ENCODE data around the gene UPF1.
"Not testable (repeated sequence)": the region's sequence is repeated elsewhere in the genome, so short reads cannot be mapped to it uniquely, and the experiment has no call there.

The UPF1 gene

DNA sequence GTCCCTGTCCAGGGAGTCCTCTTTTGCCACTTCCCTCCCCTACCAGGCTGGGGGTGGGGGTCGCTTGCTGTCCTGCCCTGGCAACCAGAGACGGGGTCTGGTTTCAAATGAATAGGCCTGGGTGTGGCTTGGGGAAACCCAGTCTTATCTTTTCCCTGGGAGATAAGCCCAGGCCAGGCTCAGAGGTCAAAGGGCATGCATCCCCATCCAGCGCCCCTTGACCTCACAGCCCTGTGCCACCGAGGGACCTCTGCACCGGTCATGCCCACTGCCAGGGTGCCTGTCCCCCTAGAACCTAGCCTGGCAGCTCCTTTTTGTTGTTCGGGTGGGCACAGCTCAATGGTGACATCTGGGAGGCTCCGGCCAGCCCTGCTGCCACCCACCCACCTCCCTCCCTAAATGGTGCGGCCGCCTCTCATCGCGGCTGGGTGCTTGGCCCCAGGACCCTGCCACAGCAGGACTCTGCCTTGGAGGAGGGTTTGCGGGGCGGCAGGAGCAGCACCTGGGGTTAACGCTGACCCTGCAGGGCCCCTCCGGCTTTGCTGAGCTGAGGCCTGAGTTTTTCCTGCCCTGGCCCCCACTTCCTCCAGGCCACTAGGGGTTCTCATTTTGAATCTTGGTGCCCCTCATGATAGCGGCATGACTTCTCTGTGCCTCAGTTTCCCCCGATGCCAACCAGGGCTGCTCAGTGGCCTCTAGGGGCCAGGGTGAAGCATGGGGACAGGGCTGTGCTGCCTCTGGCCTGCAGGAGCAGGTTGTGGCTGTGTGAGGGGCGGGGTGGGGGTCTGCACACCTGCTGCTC lies 67.0 kb downstream of the UPF1 start:
- DNase-seq (ENCODE audit: low read depth), result no peak

DNA sequence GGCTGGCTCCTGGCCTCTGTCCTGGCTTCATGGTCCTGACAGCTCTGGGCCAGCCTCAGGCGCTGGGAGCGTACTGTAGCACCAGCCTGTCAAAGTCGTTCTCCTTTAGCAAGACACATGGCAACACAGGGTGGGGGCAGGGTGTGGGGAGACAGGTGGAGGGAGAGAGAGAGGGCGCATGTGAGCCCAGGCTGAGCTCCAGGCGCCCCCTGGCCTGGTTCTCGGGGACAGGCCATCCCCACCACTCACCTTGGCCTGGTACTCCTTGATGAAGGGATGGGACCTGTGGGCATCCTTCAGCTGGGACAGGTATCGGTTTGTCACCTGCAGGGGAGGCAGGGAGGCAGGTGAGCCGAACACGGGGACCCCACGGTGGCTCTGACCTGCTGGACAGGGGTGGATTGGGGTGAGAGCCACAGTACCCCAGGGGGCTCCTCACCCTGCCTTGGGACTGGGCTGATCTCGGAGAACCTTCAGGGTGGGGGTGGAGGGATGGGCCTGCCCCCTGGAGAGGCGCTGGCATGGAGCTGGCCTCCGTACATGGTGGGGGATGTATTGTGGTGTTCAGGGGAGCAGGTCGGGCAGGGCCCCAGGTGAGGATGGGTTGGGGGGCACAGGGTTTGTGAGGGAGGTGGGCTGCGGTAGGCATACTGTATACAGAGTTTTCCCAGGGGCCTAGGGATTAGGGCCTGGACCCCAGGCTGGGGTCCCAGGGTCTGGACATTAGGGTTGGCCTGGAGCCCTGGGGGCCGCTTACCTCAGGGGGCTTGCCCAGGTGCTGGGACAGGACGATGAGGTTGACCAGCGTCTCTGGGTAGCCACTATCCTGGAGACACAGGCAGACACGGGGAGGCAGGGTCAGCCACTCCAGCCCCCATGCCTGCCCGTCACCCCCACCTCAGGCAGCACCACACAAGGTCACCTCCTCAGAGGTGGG lies 68.1 kb downstream of the UPF1 start:
- DNase-seq (ENCODE audit: low read depth), result no peak

DNA sequence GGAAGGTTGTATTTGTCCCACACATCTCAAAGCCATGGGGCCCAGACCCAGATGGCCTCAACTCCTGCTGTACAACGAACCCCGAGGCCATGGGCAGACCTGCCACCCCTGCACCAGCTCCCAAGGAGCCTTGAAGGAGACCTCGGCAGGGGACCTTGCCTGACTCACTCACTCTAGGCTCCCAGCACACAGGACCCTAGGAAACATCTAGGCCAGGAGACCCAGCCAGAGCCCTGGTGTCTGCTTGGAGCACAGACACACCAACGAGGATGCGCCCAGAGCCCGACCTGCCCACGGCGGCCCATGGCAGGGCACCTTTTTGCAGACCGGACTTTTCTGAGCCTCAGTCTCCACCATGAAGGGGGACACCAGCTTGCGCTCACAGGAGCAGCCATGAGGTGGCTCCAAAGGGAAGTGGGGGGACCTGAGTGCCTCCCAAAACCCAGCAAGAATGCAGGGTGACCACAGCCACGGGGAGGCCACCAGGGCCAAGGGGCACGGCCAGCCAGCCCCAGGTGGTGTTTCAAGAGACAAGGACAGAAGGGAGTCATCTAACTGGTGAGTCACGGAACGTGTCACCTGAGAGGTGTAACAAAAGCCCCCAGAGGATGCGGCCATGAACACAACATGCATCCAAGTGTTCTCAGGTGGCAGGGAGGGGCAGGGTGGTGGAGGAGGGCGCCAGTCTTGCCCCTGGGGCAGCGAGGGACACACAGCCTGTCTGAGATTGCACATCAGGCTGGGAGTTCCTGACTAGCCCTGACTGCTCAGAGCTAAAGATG lies 69.1 kb downstream of the UPF1 start:
- no peak for DNase-seq (ENCODE audit: low read depth)

DNA sequence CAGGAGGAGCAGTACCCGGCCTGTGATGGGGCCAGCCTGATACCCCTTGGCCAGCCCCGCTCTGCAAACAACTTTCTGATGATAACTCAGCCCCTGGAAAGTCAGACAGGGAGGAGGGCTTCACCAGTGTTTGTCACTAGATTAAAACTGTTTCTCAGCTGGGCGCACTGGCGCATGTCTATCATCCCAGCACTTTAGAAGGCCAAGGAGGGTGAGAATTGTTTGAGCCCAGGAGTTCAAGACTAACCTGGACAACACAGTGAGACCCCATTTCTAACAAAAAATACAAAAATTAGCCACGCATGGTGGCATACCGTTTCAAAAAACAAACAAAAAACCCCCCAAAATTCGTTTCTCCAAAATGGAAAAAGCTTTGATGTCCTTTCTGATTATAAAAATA lies 69.7 kb downstream of the UPF1 start:
- no peak for DNase-seq (ENCODE audit: low read depth)

DNA sequence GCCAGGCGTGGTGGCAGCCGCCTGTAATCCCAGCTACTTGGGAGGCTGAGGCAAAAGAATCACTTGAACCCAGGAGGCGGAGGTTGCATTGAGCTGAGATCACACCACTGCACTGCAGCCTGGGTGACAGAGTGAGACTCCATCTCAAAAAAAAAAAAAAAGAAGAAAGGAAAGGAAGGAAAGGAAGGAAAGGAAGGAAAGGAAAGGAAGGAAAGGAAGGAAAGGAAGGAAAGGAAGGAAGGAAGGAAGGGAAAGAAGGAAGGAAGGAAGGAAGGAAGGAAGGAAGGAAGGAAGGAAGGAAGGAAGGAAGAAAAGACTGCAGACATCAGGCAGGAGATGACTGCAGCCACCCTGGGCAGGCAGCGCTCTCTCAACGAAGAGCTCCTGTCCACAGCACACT lies 70.8 kb downstream of the UPF1 start:
- not testable (repeated sequence) for DNase-seq (ENCODE audit: low read depth)

DNA sequence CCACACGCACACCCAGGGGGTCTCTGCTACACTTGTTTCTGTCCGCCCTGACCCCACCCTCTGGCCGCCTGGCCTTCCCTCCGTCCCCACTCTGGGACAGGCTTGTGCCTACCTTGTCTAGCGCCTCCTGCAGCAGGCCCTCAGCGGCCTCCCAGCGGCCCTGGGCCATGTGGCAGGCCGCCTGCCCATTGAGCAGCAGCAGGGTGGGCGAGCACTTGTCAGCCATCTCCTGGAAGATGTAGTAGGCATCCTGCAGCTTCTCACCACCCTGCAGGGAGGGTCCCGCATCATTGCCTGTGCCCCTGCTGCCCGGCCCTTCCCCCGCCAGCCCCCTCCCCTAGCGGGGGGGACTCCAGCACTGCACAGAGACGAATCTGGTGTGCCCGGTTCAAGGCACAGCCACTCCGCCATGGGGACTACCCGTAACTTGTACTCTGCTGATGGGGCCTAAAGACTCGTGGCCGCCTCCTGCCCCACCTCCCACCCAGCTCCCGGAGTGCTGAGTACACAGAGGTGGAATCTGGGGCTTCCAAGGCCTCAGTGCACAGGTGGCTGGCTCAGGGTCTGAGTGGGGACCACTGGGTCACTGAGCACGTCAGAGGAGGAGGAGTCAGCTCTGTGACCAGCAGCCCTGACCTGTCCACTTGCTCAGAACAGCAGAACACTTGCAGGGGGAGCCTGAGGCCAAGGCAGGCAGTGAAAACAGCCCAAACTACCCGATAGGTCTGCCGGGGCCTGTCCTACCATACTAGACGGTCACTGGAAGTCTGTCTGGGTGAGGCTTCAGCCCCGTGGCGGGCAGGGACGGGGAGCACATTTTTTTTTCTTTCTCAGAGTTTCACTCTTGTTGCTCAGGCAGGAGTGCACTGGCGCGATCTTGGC lies 71.6 kb downstream of the UPF1 start:
- DNase-seq (ENCODE audit: low read depth), result no peak

DNA sequence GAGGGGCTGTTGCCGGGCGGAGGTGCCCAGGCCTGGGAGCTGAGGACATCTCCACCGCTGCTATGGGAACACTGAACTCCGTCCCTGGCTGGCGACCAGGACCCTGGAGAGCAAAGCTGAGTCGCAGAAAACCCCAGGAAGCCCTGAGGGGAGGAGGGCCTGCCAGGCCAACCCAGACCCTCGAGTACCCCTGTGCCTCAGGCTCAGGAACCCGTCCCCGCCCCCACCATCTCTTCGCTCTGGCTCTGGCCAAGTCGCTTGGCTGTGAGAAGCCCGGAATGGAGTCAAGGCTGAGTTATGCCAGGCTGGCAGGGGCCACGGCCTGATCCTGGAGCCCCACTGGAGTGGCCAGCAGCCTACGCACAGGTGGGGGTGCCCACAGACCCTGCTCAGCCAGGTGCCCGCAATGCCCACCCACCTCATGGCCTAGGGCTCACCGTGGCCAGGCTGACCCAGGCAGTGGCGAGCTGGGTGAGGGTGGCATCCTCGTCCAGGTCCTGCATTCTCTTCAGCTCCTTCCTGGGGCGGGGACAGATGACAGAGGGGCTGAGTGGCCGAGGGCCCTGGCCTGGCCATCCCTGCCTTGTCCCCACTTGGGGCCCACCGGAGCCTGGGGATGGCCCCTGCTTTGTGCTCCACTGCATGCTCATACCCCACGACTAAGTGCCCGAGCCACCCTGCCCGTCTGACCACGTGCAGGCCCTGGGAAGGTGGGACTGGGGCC lies 72.7 kb downstream of the UPF1 start:
- no peak for DNase-seq (ENCODE audit: low read depth)

DNA sequence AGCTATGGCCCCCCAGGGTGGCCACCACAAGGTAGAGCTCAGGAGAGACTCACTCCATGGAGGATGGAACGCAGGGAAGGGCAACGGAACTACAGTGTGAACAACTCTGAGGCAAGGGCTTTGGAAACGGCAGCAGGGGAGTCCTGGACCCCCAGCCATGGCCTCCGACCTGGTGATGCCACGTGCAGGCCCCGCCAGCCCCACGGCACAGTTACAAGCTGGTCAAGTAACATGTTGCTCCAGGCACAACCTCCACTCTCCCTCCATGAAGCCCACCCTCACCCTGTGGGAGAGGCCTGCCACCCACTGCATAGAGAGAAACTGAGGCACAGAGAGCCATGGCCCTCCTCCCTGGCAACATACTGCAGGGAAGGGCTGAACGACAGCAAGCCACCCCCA lies 73.3 kb downstream of the UPF1 start:
- DNase-seq (ENCODE audit: low read depth), result no peak

DNA sequence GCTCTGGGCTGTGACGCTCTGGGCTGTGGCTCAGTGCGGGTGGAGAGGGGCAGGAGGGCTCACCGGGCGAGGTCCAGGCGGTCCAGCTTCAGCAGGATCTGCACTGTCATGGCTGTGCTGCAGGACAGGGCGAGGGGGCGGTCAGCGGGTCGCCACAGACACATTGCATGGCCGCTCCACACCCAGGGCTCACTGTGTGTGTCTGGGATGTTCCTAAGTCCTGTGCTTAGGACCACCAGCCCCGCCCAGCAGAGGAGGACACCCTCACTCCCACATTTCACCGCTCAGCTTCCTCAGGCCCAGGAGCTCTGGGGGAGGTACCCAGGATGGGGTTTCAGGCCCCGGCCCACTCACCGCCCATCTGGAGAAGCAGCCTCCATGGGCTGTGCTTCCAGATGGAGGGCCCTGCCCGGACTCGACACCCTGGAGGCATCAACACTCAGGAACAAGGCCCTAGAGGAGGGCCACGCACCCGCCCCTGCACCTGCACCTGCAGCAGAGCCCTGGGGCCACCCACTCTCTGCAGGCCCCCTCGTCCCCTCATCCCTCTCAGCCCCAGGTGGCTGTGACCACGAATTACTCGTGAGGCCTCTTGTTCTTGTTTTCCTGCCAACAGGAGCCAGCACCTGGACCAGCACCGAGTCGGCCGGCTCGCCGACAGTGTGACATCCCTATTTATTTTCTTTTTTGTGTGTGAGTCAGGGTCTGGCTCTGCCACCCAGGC lies 73.9 kb downstream of the UPF1 start:
- no peak for DNase-seq (ENCODE audit: low read depth)

DNA sequence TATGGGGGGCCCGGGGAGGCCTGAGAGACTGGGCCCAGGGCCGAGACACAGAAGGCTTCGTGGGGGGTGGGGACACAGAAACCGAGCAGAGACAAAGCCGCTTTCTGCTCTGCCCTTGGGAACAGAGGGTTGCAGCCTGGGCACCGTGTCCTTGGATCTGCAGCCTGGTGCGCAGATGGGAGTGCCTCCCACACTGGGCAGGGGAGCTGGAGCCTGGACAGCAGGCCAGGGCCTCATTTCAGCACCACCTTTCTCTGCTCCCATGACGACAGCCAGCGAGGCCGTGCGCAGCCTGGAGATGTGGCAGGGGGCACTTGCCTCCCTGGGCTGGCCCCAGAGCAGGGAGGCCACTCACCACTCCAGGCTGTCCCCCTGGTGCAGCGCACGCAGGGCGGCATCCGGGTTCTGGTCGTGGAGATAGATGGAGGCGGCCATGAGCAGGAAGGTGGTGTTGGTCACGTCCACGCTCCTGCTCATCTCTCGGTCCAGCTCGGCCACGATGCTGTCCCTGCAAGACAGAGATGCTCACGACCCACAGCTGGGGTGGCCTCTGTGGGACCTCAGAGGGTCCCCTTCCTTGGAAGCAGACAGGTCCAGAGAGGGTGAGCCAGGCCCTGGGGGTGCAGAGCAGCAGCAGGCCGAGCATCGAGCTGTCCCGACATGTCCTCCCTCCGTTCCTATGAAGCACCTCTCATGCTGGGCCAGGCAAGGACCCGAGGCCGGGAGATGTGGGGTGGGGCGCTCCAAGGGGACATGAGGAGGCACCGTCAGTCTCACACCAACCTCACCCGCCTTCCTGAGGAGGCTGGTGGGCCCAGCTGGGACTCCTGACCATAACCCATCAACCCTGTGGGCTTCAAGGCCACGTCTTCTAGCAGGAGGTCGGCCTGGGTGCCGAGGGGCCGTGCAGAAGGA lies 75.1 kb downstream of the UPF1 start:
- no peak for DNase-seq (ENCODE audit: low read depth)

DNA sequence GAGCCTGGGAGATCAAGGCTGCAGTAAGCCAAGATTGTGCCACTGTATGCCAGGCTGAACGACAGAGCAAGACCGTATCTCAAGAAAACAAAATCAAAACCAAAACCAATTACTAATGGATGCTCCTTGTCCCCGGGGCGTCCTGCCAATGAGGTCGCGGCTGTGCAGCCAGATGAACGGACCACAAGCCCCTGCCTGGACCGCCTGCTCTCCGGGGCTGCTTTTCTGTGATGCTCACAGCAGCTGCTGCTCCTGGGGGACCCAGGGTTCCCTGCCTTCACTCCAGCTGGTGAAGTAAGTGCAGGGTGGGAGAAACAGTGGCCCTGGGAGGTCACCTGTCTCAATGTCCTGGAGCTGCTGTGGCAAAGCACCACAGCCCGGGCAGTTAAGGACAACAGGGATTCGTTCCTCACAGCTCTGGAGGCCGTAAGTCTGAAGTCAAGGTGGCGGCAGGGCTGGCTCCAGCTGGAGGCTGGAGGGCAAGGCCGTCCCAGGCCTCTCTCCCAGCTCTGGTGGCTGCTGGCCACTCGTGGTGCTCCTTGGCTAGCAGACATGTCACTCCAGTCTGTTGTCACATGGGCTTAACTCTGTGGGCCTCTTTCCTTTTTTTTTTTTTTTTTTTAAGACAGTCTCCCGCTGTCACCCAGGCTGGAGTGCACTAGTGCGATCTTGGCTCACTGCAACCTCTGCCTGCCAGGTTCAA lies 77.3 kb downstream of the UPF1 start:
- DNase-seq (ENCODE audit: low read depth), result no peak

DNA sequence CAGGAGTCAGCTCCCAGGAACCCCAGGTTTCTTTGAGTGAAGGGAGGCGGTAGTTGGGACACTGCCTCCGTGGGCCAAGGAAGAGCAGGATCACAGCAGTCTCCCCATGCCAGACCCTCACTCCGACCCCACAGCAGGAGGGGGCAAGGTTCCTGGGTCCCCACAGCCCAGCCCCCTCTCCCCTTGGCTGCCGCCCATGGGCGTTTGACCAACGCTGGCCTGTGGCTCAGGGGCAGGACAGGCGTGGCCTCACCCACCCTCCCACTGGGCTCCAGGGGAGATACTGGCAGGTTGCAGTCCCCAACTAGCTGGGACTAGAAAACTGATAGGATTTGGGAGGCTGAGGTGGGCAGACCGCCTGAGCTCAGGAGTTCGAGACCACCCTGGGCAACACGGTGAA lies 78.3 kb downstream of the UPF1 start:
- DNase-seq (ENCODE audit: low read depth), result no peak

DNA sequence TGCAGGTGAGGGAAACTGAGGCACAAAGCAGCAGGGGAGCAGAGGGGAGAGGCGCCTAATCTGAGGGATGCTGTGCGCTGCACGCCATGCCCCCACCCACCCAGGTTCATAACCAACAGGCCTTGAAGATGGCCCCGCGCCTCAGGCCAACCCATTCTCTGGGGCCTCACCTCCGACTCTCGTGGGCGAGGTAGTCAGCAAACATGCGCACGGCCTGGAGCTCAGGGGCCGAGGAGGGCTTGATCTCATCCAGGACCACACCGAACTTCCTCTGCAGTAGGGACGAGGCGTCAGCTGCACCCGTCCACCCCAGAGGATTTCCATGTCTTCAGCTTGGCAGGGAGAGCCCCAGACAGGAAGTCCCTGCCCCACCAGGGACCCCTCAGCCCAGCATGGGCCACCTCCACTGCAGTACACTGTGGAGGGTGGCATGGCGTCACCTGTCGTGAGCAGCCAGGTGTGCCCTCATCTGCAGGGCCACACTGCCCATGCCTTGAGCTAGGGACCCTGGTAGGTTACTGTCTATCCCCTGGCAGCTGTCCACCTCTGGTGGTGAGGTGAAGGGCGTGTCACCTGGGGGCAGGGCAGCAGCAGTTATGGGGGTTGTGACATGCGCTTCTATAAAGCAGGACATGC lies 79.2 kb downstream of the UPF1 start:
- no peak for DNase-seq (ENCODE audit: low read depth)

DNA sequence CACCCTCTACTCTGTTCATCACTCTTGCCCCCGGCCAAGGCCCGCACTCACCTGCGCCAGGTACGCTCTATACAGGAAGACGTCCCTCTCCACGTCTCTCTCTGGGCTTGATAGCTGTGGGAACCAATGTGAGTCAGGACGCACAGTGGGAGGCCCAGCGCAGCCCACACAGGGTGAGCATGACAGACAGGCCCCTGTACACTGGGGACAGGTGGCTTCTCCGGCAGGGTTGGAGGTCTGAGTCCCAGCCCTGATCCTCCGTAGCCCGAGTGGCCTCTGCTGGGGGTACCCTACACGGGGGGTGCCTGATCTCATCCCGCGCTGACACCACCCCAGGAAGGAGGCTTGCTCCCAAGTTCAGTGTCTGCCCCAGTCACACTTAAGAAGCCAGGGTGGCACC lies 81.2 kb downstream of the UPF1 start:
- no peak for DNase-seq (ENCODE audit: low read depth)

DNA sequence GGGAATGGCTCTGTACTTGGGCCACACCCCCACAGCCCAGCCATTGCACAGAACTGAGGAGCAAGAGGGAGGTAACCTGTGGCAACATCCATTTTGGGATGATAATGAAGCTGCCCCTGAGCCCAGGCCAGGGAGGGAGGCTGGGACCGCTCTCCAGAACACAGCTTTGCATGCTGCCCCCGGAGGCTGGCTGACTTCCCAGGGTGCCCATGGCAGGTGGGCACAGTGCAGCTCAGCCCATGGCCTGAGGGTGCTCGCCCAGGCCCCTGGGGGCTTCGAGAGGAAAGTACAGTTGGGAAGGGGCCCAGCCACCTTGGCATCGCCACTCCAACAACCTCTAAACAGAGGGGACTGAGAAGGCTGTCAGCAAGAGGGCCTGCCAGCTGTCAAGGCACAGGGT lies 81.7 kb downstream of the UPF1 start:
- no peak for DNase-seq (ENCODE audit: low read depth)

DNA sequence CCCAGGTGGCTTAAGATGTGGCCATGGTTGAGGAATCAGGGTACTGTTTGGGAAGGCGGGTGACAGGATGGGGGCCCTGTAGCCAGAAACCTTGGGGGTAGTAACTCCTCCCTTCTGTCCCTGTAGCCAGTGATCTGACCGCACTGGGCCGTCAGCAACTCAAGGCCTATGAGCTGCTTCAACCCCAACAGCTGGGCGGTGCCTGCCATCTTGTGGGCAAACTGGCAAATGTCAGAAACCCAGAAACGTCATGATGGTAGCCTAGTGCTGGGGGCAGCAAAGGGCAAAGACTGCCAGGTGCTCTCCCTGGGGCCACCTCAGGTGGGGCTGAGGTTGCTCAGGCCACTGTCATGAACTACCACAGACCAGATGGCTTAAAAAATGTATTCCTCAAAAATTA lies 83.9 kb downstream of the UPF1 start:
- DNase-seq (ENCODE audit: low read depth), result no peak

DNA sequence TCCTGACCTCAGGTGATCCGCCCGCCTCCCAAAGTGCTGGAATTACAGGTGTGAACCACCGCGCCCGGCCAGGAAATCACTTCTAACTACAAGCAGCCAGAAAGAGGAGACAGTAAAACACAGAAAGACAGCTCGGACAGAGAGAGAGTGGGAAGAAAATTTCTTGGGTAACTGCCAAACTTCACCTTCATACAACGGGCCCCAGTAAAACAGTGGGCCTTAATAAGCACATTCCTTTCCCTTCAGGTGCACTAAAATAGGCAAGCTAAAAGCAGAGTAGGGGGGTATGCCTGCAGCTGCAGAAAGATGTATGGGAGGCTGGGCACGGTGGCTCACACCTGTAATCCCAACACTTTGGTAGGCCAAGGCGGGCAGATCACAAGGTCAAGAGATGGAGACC lies 85.8 kb downstream of the UPF1 start:
- not testable (repeated sequence) for DNase-seq (ENCODE audit: low read depth)

Data from CMK (cell line).